Dermis microvascular lymphatic vessel endothelial cell (primary cell): ENCODE data around the gene THOC3. TPM values are rescaled to one million over a fixed set of nuclear protein-coding genes. Genes with fewer than 3 reads are reported as not detected.
"Not testable (repeated sequence)": the region's sequence is repeated elsewhere in the genome, so short reads cannot be mapped to it uniquely, and the experiment has no call there.

Experiments used
- DNase-seq, 2 donors: peaks; one replicate each; pipeline versions ENCODE4 v3.0.0 to v3.0.0-alpha.2; 2010; ENCODE audit warnings: low read depth in 2 of 2
- total RNA-seq: library from RNA; depleted of rRNA; stranded (reverse); fragments of >200 nt; gene quantifications from 2 replicates; pipeline ENCODE4 v1.2.1, GENCODE V29; 2014

THOC3 gene
- 33.1 and 57.8 TPM in 2 replicates for total RNA-seq

DNA sequence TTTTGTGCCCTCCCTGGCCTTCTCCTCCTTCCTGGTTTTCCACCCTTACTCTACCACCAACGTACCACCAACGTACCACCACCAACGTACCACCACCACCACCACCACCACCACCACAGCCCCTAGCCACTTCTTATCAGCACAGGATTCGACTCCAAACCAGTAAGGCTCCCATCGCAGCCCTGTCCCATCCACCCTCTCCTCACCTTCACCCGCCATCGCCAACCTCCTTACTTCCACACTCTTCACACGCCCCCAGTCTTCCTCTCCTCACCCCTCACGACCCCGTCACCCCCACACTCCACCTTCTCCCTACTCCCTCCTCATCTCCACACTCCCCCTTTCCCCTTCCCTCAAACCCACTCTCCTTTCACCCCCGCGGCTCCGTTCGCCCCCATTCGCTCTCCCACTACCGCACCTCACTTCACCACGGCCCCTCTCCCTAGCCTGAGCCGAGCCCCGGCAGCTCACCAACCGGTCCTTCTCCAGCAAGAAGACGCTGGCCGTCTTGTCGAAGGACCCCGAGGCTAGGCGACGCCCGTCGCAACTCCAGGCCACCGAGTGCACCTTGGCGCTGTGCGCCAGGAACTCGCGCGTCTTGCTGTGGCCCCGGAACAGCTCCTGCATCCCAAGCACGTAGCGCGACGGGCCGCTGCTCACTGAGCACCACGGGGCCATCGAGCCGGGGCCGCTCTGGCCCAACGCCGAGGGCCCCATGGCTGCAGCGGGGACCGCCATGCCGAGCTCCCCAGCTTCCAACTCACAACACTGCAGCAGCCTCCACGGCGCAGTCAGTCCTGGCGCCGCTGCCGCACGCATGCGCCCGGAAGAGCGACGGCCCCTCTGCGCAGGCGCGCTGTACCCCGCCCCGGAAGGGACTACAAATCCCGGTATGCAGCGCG lies at the start of gene THOC3:
Gene THOC3 (minus strand): TSS at position 845 of the 902 bp plus-strand sequence. CDS start 107 bp downstream, at position 738.
- peak; percentile 36 to 81 for DNase-seq

DNA sequence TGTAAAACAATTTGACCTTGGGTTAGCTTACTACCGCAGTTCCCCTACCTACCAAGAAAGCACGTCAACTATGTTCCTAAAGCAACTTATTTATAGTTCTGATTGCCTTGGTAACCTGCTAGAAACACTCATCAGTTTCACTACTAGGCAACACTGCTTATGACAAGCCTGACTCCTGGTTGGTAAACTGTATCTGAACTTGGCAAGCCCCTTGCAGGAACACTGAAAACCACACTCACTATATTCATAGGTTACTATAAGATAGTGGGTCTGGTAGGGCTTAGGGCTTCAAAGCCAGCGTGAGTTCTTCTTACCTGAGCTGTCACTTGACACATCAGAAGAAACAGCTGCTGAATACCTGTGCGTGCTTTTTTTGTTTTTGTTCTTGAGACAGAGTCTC lies 49.2 kb upstream of the THOC3 start:
- DNase-seq, result not testable (repeated sequence)

- DNase-seq, result not testable (repeated sequence)
Observed at GRCh38 chr5:176014360-176014759, 46.2 kb upstream of the THOC3 start.

DNA sequence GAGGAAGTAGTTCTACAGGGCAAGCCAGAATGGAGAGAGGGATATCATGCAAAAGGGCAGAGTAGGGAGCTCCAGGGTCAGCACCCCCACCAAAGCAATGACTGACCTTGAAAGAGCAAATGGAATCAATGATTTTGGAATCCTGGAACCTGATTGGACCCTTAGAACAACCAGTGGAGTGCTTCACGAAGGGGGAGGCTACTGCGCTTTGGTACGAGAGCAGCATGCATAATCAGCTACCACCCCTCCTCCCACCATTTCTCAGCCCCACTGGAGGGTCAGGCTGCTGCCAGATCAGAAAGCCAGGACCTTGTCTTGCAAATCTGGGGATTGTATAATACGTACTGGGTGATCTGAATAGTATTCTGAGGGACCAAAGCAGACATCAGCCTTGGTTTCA lies 43.0 kb upstream of the THOC3 start:
- not testable (repeated sequence) for DNase-seq

DNA sequence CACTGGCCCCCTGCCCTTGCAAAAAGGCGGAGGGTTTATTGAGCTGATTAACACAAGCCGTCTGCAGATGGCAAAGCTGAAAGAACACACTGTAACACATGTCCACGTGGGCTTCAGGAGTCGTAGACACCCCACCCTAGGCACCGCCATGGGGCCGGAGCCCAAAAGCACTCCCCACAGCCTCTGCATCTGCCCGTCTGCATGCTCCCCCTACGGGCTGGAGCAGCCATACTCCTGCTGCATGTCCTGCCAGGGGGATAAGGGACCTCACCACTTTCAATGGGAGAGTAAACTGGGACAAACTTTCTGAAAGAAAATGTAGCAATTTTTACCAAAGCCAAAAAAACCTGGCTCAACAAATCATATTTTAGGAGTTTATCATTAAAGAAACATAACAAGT lies 42.1 kb upstream of the THOC3 start:
- not testable (repeated sequence) for DNase-seq

- not testable (repeated sequence) for DNase-seq
Observed at GRCh38 chr5:176007220-176007619, 39.1 kb upstream of the THOC3 start.

- DNase-seq, result not testable (repeated sequence)
Observed at GRCh38 chr5:176006819-176007218, 38.7 kb upstream of the THOC3 start.

GRCh38 chr5:175997979-175998378 lies 29.9 kb upstream of the THOC3 start:
- not testable (repeated sequence) for DNase-seq

GRCh38 chr5:175997495-175997894 lies 29.4 kb upstream of the THOC3 start:
- not testable (repeated sequence) for DNase-seq

- DNase-seq, result not testable (repeated sequence)
Observed at GRCh38 chr5:175996791-175997190, 28.7 kb upstream of the THOC3 start.

DNA sequence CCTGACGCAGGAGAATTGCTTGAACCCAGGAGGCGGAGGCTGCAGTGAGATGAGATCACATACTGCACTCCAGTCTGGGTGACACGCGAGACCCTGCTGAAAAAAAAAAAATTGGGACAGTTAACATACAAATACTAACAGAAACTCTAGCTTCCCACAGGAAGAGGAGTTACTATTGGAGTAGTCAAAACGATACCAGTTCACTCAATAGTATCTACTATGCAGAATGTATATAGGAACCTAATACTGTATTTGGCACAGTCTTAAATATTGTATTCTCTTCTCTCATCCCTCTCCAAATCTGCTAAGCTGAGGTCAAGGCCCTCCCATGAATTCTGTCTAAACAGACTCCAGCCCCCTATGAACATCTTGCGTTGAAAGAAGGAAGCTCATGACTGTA lies 27.4 kb upstream of the THOC3 start:
- not testable (repeated sequence) for DNase-seq

DNA sequence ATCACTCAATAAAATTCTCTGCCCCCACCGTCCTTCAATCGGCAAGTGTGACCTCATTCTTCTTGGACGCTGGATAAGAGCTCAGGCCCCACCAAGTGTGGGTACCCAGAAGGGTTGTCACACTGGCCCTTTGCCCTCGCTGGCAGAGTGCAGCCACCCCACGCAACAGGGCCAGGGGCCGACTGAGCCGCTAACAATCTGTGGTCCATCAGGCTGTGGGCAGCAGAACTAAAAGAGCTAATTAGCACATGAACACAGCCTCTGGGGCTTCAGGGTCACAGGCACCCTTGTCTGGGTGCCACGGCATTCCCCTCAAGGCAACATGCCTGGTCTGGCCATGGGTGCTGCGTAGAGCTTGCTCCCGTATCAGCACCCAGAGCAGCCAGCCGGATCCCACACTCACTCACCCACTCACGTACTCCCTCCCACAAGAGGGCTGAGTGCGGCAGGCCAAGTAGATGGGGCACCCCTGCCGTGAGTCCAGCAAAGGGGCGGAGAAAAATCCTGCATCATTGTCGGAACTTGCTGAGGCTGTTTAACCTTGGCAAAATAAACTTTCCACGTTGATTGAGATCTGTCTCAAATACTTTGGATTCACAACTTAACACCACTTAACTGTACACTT lies 11.4 kb upstream of the THOC3 start:
- not testable (repeated sequence) for DNase-seq

DNA sequence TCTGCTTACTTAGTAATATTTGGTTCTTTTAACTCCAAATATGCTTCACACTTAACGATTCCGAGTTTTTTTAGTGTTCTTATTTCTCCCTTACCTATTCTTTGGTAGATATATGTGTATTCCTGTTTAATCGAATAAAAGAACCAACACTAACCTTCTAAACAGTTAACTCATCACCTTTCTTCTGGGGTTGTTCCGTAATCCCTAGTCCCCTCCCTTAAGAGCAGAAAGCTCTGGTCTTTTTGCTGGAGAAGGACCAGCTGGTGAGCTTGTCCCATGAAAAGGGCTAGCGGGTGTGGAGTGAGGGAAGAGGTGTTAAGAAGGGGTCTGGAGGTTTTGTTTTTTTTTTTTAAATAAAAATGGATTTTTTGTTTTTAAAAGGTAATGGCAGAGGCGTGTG lies 266 bp upstream of the THOC3 start:
- DNase-seq, result not testable (repeated sequence)

- DNase-seq, result not testable (repeated sequence)
Observed at GRCh38 chr5:175962329-175962728, 5.8 kb downstream of the THOC3 start.

DNA sequence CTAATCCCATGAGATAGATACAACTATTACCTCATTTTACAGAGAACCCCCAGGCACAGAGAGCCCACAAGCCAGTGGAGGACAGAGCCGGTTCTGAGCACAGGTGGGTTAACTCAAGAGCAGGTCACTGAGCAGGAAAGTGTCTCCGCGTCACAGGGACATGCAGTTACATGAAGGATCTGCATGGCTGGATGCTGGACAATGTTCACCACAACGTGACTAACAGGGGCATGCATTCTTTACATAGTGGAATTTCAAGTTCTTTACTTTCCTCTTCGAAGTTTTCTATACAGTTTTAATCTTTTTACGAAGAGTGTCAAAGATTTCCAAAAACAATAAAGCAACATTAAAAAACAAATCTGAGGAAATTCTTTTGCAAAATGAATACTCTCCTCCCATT lies 7.9 kb downstream of the THOC3 start:
- DNase-seq, result not testable (repeated sequence)

DNA sequence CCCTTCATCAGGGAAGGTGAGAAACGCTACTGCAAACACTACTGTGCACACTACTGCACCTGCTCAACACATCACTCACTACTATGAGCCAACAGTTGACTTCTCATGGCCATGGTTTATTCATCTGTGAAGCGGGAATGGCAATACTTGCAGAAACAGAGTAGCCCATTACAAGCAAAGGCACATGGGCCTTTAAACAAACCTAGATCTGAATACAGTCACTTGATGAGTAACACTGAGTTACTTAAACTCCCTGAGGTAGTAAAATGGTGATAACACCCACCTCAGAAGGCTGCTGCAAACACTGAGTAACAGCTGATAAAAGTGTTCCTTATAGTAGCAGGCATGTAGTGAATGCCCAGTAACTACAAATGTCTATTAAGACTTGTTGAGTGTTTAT lies 9.6 kb downstream of the THOC3 start:
- not testable (repeated sequence) for DNase-seq

DNA sequence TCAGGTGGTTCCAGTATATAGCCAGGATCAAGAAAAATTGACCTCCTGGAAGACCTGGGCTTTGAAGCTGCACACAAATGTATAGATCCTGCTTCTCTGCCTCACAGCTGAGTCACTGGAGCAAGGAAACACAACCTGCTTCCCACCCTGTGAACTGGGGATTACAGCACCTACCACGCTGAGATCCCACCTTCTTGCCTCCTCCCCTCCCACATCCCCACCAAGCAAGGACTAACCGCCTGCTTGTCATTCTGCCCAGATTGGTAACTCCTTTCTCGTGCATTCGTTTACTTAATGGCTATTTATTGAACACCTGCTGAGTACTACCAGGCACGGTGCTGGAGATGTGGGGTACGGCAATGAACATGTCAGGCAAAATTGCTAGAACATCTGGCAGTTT lies 14.0 kb downstream of the THOC3 start:
- not testable (repeated sequence) for DNase-seq

DNA sequence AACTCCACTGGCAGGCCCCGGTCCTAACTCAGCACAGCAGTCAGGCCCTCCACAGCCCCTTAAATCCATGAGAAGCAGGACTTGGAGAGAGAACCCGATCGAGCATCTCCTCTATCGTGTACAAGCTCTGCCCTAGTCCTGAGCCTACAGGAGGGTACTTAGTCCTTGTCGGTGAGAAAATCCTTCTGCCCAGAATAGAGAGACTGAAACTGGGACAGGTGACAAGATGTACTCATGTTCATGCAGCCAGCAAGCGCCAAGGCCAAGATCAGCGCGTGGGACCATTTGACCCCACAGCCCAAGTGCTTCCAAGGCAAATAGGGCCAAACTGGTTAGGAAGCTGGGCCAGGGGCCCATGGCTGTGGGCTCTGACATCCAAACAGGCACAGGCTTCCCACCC lies 15.3 kb downstream of the THOC3 start:
- DNase-seq, result not testable (repeated sequence)

GRCh38 chr5:175951339-175951969 lies 16.7 kb downstream of the THOC3 start:
- DNase-seq, result not testable (repeated sequence)

GRCh38 chr5:175948329-175949108 lies 19.6 kb downstream of the THOC3 start:
- DNase-seq, result not testable (repeated sequence)

- DNase-seq, result not testable (repeated sequence)
Observed at GRCh38 chr5:175943253-175943652, 24.9 kb downstream of the THOC3 start.
